Activated CD4-positive, alpha-beta T cell treated with anti-CD3 and anti-CD28 coated beads, Interleukin-2, amount 10 ng/mL, durations not matched to agents 7 days and 5 days (primary cell): ENCODE measurements around the gene DERL2. TPM values are rescaled to one million over a fixed set of nuclear protein-coding genes. Genes with fewer than 3 reads are reported as not detected.

Experiments used
- CTCF ChIA-PET: fragments of 350-600 bp; sonication (Branson Sonifier 250); formaldehyde crosslinking; loops from one replicate; lab custom pipeline; 2021; ENCODE audit warnings: antibody characterized with exemption; lab: Charles Lee
- POLR2A ChIA-PET: fragments of 350-600 bp; sonication (Branson Sonifier 250); formaldehyde crosslinking; loops from one replicate; lab custom pipeline; 2021; ENCODE audit warnings: antibody characterized with exemption; lab: Charles Lee
- DNase-seq: peaks from one replicate; pipeline ENCODE4 v3.0.0-alpha.2; 2020
- H3K27ac Mint-ChIP-seq: one replicate; pipeline ENCODE4 v1.8.0; 2021; ENCODE audit warnings: mild to moderate bottlenecking, moderate library complexity, mixed read lengths
- H3K27me3 Mint-ChIP-seq: one replicate; pipeline ENCODE4 v1.8.0; 2021; ENCODE audit warnings: mixed read lengths
- H3K36me3 Mint-ChIP-seq: one replicate; pipeline ENCODE4 v1.8.0; 2021; ENCODE audit warnings: low read depth, mixed read lengths
- H3K4me1 Mint-ChIP-seq: one replicate; pipeline ENCODE4 v1.8.0; 2021; ENCODE audit warnings: mixed read lengths
- H3K4me3 Mint-ChIP-seq: one replicate; pipeline ENCODE4 v1.8.0; 2021; ENCODE audit warnings: mild to moderate bottlenecking, moderate library complexity, mixed read lengths
- H3K9me3 Mint-ChIP-seq: one replicate; pipeline ENCODE4 v1.8.0; 2021; ENCODE audit warnings: mixed read lengths
- total RNA-seq, 2 experiments: library from RNA; stranded (reverse); gene quantifications; one replicate each; pipeline ENCODE4 v1.2.3, GENCODE V29; 2021

Gene DERL2
- total RNA-seq, 2 experiments from 2014 or later, result 70.3 to 85.1 TPM

- DNase-seq, result no peak
- Mint-ChIP-seq H3K36me3 (peaks cover 29% of the 10 kb centered on the region), H3K4me1 (peaks cover 18% of the 10 kb centered on the region), H3K9me3 (no peaks in the 10 kb centered on the region), H3K4me3 (peak overlapping the region; percentile 82), H3K27me3 (no peaks in the 10 kb centered on the region), H3K27ac (no peak overlapping the region)
- POLR2A ChIA-PET, result no interaction called here
- CTCF ChIA-PET, result no interaction called here
Measured at GRCh38 chr17:5499476-5500231, 13.7 kb upstream of the DERL2 start.

DNA sequence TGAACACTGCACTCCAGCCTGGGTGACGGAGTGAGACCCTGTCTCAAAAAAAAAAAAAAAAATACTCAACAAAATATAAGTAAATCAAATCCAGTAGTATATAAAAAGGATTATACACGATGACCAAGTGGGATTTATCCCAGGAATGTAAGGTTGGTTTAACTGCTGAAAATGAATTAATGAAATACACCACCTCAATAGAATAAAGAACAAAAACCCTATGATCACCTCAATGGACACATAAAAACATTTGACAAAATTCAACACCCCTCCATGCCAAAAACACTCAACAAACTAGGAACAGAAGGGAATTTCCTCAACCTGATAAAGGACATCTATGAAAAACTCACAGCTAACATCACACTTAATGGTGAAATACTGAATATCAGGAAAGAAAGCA, 7.0 kb upstream of the DERL2 start:
- ChIA-PET CTCF (no interaction called here), POLR2A (no interaction called here)
- H3K4me3 Mint-ChIP-seq, result no peak overlapping the region
- DNase-seq, result no peak
- H3K4me1 Mint-ChIP-seq, result peaks cover 11% of the 10 kb centered on the region
- H3K27ac Mint-ChIP-seq, result no peak overlapping the region
- no peaks in the 10 kb centered on the region for H3K27me3 Mint-ChIP-seq
- peaks cover 7% of the 10 kb centered on the region for H3K9me3 Mint-ChIP-seq
- H3K36me3 Mint-ChIP-seq, result peaks cover 39% of the 10 kb centered on the region

DNA sequence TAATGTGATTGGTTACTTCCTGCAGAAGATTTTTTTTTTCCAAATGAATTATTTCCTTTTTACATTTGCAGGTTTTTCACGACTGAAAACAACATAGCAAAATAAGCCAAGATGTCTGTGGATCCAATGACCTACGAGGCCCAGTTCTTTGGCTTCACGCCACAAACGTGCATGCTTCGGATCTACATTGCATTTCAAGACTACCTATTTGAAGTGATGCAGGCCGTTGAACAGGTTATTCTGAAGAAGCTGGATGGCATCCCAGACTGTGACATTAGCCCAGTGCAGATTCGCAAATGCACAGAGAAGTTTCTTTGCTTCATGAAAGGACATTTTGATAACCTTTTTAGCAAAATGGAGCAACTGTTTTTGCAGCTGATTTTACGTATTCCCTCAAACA, 2.8 kb upstream of the DERL2 start:
- no peaks in the 10 kb centered on the region for H3K27me3 Mint-ChIP-seq
- ChIA-PET CTCF (no interaction called here), POLR2A (no interaction called here)
- peaks cover 7% of the 10 kb centered on the region for H3K9me3 Mint-ChIP-seq
- peaks cover 62% of the 10 kb centered on the region for H3K36me3 Mint-ChIP-seq
- no peak for DNase-seq
- H3K4me3 Mint-ChIP-seq, result no peak overlapping the region
- H3K27ac Mint-ChIP-seq, result no peak overlapping the region
- peaks cover 40% of the 10 kb centered on the region for H3K4me1 Mint-ChIP-seq

- Mint-ChIP-seq H3K27ac (peak within 1 kb of the TSS; percentile 99), H3K9me3 (no peaks in the 10 kb centered on the region), H3K36me3 (peaks cover 70% of the 10 kb centered on the region), H3K4me1 (peaks cover 45% of the 10 kb centered on the region), H3K4me3 (peak within 1 kb of the TSS; percentile 88), H3K27me3 (no peaks in the 10 kb centered on the region)
- POLR2A ChIA-PET, result interaction anchor here (0.9 to 1.1 kb wide), 3 partner anchors 15 to 48 kb away, joined by 3 to 4 read pairs (median 3); partner anchors contain the start of genes C1QBP and DHX33
- CTCF ChIA-PET, result interaction anchor here (1.4 to 3.9 kb wide), 4 partner anchors 13 to 48 kb away, joined by 5 to 13 read pairs (median 8); partner anchors contain the start of genes C1QBP and DHX33
- DNase-seq, result peak; percentile 99
Measured at GRCh38 chr17:5486206-5487124, 487 bp upstream of the DERL2 start, which contains the start of gene MIS12. TSS of gene MIS12 (plus strand) at chr17:5486566. CDS start at chr17:5488863, 2,297 bp downstream.

- POLR2A ChIA-PET, result no interaction called here
- H3K27ac Mint-ChIP-seq, result no peak overlapping the region
- H3K36me3 Mint-ChIP-seq, result peaks cover 72% of the 10 kb centered on the region
- CTCF ChIA-PET, result interaction anchor here (1.5 kb wide), 1 partner anchor 10 kb away, joined by 4 read pairs; no protein-coding TSS in a partner anchor
- no peaks in the 10 kb centered on the region for H3K9me3 Mint-ChIP-seq
- no peaks in the 10 kb centered on the region for H3K27me3 Mint-ChIP-seq
- peaks cover 33% of the 10 kb centered on the region for H3K4me1 Mint-ChIP-seq
- DNase-seq, result no peak
- H3K4me3 Mint-ChIP-seq, result no peak overlapping the region
Measured at GRCh38 chr17:5481451-5481850, 4.5 kb downstream of the DERL2 start.

GRCh38 chr17:5480962-5481361, 5.0 kb downstream of the DERL2 start:
- Mint-ChIP-seq H3K36me3 (peaks cover 72% of the 10 kb centered on the region), H3K9me3 (no peaks in the 10 kb centered on the region), H3K4me3 (no peak overlapping the region), H3K4me1 (peaks cover 33% of the 10 kb centered on the region), H3K27me3 (no peaks in the 10 kb centered on the region), H3K27ac (no peak overlapping the region)
- POLR2A ChIA-PET, result no interaction called here
- CTCF ChIA-PET, result interaction anchor here (0.8 to 1.6 kb wide), 3 partner anchors 14 to 42 kb away, joined by 3 to 4 read pairs (median 3); partner anchors contain the start of gene C1QBP
- no peak for DNase-seq

GRCh38 chr17:5478992-5479391, 7.0 kb downstream of the DERL2 start:
- DNase-seq, result no peak
- CTCF ChIA-PET, result interaction anchor here (2.6 kb wide), 1 partner anchor 15 kb away, joined by 7 read pairs; no protein-coding TSS in a partner anchor
- H3K36me3 Mint-ChIP-seq, result peaks cover 76% of the 10 kb centered on the region
- POLR2A ChIA-PET, result no interaction called here
- H3K27me3 Mint-ChIP-seq, result no peaks in the 10 kb centered on the region
- H3K27ac Mint-ChIP-seq, result no peak overlapping the region
- no peak overlapping the region for H3K4me3 Mint-ChIP-seq
- H3K9me3 Mint-ChIP-seq, result no peaks in the 10 kb centered on the region
- H3K4me1 Mint-ChIP-seq, result peaks cover 17% of the 10 kb centered on the region

DNA sequence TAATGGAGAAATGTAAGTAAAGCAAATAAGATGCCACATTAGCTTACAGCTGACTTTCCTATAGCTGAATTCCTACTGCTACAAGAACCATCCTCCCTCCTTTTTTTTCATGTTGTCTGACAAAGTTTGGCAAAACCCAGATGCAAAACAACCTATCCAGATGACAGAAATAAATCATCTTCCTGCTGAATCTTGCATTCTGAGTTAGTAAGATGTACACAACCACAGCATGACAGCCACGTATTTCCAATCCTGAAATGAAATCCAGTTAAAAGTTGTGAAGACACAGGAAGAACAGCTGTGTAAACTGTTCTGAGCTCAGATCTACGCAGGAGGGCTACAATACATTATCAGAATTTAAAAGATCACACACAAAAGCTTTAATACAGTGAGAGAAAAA, 12.1 kb downstream of the DERL2 start:
- CTCF ChIA-PET, result interaction anchor here (1.0 to 2.2 kb wide), 2 partner anchors 10 to 12 kb away, joined by 3 to 6 read pairs; partner anchors contain the start of genes DERL2 and MIS12
- no peak overlapping the region for H3K27ac Mint-ChIP-seq
- POLR2A ChIA-PET, result no interaction called here
- peaks cover 51% of the 10 kb centered on the region for H3K36me3 Mint-ChIP-seq
- H3K4me1 Mint-ChIP-seq, result peaks cover 13% of the 10 kb centered on the region
- no peak overlapping the region for H3K4me3 Mint-ChIP-seq
- no peak for DNase-seq
- no peaks in the 10 kb centered on the region for H3K27me3 Mint-ChIP-seq
- no peaks in the 10 kb centered on the region for H3K9me3 Mint-ChIP-seq

DNA sequence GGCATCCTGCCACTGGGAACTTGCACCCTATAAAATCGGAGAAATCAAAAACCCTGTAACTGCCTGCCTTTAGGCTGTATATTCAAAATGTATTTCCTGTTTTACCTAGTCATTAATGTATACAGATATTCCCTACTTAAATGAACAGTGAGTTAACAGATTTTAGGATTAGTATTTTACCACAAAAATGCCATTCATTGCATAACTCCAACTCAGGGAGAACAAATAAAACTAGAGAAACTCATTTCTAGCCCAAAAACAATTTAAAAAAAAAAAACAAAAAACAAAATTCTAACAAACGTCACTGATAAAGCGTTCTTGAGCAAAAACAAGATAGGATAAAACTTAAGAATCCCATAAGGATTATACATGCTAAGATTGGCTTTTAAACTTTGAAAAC, 13.5 kb downstream of the DERL2 start:
- ChIA-PET CTCF (no interaction called here), POLR2A (no interaction called here)
- DNase-seq, result no peak
- Mint-ChIP-seq H3K9me3 (no peaks in the 10 kb centered on the region), H3K36me3 (peaks cover 38% of the 10 kb centered on the region), H3K4me1 (peaks cover 18% of the 10 kb centered on the region), H3K27ac (no peak overlapping the region), H3K4me3 (no peak overlapping the region), H3K27me3 (no peaks in the 10 kb centered on the region)

DNA sequence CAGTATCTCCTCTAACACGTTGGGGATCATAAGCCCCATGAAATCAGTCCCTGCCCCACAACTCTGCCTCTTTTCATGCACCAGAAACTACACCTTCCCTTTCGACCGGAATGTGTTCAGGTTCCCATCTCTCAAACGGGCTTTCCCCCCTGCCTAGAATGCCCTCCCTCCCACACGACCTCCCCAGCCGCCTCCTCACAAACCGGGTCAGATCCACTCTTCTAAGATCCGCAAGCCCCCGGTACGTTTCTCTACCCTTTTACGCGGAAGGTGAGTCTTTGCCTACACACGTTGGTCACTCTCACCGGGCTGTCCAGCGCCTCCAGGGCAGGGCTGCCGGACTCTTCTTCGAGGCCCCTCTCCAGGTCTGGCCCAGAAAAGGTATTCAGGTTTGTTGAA, 17.9 kb downstream of the DERL2 start:
- Mint-ChIP-seq H3K27ac (peak overlapping the region; percentile 76), H3K4me3 (peak overlapping the region; percentile 81), H3K4me1 (peaks cover 42% of the 10 kb centered on the region), H3K36me3 (peaks cover 16% of the 10 kb centered on the region), H3K9me3 (no peaks in the 10 kb centered on the region), H3K27me3 (no peaks in the 10 kb centered on the region)
- ChIA-PET POLR2A (interaction anchor here (1.1 kb wide), 1 partner anchor 18 kb away, joined by 4 read pairs; the partner anchor contains the start of genes DERL2 and MIS12), CTCF (interaction anchor here (1.4 to 3.3 kb wide), 5 partner anchors 12 to 55 kb away, joined by 3 to 27 read pairs (median 5); partner anchors contain the start of genes C1QBP, DERL2 and MIS12)
- peak; percentile 19 for DNase-seq

DNA sequence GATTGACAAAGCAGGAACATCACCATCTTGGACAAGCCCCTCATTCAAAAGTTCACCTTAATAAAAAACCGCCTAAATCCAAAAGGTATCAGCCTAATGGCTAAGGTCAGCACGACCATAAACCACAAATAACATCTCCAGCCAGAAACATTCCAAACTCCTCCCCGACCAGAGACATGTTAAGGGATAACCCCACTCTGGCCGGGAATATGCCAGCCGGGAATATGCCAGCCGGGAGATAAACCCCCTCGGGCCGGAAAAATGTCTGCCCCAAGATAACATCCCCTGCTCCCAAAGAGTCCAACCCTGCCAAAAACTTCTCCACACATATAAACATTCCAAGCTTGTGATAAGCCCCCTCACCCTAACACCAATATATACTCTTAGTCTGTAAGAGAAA, 18.6 kb downstream of the DERL2 start:
- ChIA-PET CTCF (interaction anchor here (1.4 to 3.3 kb wide), 4 partner anchors 13 to 55 kb away, joined by 3 to 27 read pairs (median 6); partner anchors contain the start of genes C1QBP, DERL2 and MIS12), POLR2A (no interaction called here)
- Mint-ChIP-seq H3K4me1 (peaks cover 42% of the 10 kb centered on the region), H3K36me3 (peaks cover 15% of the 10 kb centered on the region), H3K27ac (no peak overlapping the region), H3K4me3 (peak overlapping the region; percentile 81), H3K9me3 (no peaks in the 10 kb centered on the region), H3K27me3 (no peaks in the 10 kb centered on the region)
- no peak for DNase-seq

DNA sequence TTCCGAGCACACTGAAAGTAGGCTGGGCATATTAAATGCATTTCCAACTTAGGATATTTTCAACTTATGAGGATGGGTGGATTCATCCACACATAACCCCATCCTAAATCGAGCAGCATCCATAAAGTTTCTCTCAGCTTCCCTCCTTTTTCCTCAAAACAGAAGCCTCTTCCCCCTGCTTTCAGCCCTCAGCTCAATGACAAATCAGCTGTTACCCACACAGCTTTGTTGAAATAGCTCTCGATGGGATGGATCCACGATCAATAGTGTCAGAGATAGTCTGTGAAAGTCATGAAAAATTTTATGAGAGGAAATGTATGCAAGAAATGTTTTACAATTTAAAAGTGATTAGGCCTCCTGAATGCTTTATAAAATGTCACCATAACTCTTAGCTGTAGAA, 19.7 kb downstream of the DERL2 start:
- Mint-ChIP-seq H3K36me3 (peaks cover 10% of the 10 kb centered on the region), H3K4me3 (no peak overlapping the region), H3K4me1 (peaks cover 42% of the 10 kb centered on the region), H3K27me3 (no peaks in the 10 kb centered on the region), H3K27ac (no peak overlapping the region), H3K9me3 (no peaks in the 10 kb centered on the region)
- ChIA-PET CTCF (interaction anchor here (1.6 to 3.3 kb wide), 2 partner anchors 14 to 27 kb away, joined by 3 to 27 read pairs; partner anchors contain the start of gene C1QBP), POLR2A (interaction anchor here (0.5 kb wide), 1 partner anchor 152 kb away, joined by 6 read pairs; no protein-coding TSS in a partner anchor)
- no peak for DNase-seq
